Measurements from ENCODE around the gene STK16. TPM values are rescaled to one million over a fixed set of nuclear protein-coding genes. Genes with fewer than 3 reads are reported as not detected.
A peak's percentile ranks its signal among the peaks of the same experiment; 100 is the strongest.

The STK16 gene
- total RNA-seq, 6 experiments from 2014 or later, result 25.1 to 30.7 (median 28.2) TPM

DNA sequence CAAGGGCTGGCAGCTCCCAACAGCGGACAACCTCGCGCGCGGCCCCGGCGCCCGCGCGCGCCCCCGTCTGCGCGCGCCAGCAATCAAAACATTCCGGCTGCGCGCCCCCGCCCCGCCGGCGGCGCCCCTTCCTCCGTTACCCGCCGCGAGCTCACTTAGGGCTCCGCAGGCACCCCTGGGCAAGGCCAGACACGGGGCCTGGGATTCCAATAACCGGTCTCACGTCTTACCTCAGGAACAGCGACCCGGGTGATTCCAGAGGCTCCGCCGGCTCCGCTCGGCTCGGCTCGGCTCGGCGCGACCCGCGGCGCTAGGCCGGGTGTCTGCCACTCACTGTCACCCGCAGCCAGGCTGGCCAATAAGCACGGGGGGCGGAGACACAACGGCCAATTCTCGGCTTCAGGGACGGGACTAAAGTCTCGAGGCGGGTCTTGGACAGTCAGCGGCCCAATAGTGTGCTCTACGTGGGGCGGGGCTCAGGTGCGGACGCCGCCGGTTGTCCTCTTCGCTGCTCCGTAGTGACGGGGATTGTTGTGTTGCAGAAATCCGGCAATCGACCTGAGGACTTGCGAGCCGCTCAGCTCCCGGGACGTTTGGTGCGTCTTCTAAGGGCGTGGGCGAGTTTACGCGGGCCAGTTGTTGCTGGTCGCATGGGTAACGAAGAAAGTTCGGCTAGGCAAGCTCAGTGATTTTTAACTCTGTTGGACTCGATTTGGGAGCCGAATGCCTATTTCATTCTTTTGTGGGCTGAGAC, 15.8 kb upstream of the STK16 start, which contains the start of the genes ANKZF1 and ATG9A:
Gene ANKZF1, plus strand, starts transcription at position 502 of the 754 bp plus-strand sequence. CDS start 452 bp downstream, outside the sequence.
Gene ATG9A, minus strand, starts transcription at position 332 of the 754 bp plus-strand sequence. CDS start 1,612 bp downstream, outside the sequence.
- DNase-seq, result peak; percentile 99
- TF ChIP-seq, protein P1, sequence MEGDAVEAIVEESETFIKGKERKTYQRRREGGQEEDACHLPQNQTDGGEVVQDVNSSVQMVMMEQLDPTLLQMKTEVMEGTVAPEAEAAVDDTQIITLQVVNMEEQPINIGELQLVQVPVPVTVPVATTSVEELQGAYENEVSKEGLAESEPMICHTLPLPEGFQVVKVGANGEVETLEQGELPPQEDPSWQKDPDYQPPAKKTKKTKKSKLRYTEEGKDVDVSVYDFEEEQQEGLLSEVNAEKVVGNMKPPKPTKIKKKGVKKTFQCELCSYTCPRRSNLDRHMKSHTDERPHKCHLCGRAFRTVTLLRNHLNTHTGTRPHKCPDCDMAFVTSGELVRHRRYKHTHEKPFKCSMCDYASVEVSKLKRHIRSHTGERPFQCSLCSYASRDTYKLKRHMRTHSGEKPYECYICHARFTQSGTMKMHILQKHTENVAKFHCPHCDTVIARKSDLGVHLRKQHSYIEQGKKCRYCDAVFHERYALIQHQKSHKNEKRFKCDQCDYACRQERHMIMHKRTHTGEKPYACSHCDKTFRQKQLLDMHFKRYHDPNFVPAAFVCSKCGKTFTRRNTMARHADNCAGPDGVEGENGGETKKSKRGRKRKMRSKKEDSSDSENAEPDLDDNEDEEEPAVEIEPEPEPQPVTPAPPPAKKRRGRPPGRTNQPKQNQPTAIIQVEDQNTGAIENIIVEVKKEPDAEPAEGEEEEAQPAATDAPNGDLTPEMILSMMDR (IDR thresholded peaks at IDR 0.05), result no peak
- H3K36me3 Mint-ChIP-seq (ENCODE audit: low read depth), result peaks cover 6% of the 10 kb centered on the region
- peaks cover 25% of the 10 kb centered on the region for H3K4me1 Mint-ChIP-seq (ENCODE audit: low read depth)
- no peaks in the 10 kb centered on the region for H3K27me3 Mint-ChIP-seq (ENCODE audit: insufficient read depth)
- H3K27ac Mint-ChIP-seq, result peak within 1 kb of the TSS; percentile 90
- no peaks in the 10 kb centered on the region for H3K9me3 Mint-ChIP-seq
- H3K4me3 Mint-ChIP-seq, result peak within 1 kb of the TSS; percentile 96

GRCh38 chr2:219230059-219230540, 15.2 kb upstream of the STK16 start:
- DNase-seq, result no peak
- H3K4me3 Mint-ChIP-seq, result peak overlapping the region; percentile 96
- H3K9me3 Mint-ChIP-seq, result no peaks in the 10 kb centered on the region
- TF ChIP-seq, protein P1 (IDR thresholded peaks at IDR 0.05), result no peak
- H3K27me3 Mint-ChIP-seq (ENCODE audit: insufficient read depth), result no peaks in the 10 kb centered on the region
- peaks cover 25% of the 10 kb centered on the region for H3K4me1 Mint-ChIP-seq (ENCODE audit: low read depth)
- peak overlapping the region; percentile 90 for H3K27ac Mint-ChIP-seq
- H3K36me3 Mint-ChIP-seq (ENCODE audit: low read depth), result peaks cover 9% of the 10 kb centered on the region

- no peak overlapping the region for H3K4me3 Mint-ChIP-seq
- no peaks in the 10 kb centered on the region for H3K9me3 Mint-ChIP-seq
- TF ChIP-seq, protein P1 (IDR thresholded peaks at IDR 0.05), result no peak
- H3K36me3 Mint-ChIP-seq (ENCODE audit: low read depth), result peaks cover 10% of the 10 kb centered on the region
- no peaks in the 10 kb centered on the region for H3K27me3 Mint-ChIP-seq (ENCODE audit: insufficient read depth)
- no peak for DNase-seq
- H3K27ac Mint-ChIP-seq, result no peak overlapping the region
- H3K4me1 Mint-ChIP-seq (ENCODE audit: low read depth), result peaks cover 9% of the 10 kb centered on the region
Measured at GRCh38 chr2:219234331-219234730, 10.9 kb upstream of the STK16 start.

- no peak overlapping the region for H3K27ac Mint-ChIP-seq
- DNase-seq, result no peak
- H3K4me3 Mint-ChIP-seq, result no peak overlapping the region
- H3K4me1 Mint-ChIP-seq (ENCODE audit: low read depth), result peaks cover 11% of the 10 kb centered on the region
- TF ChIP-seq, protein P1 (IDR thresholded peaks at IDR 0.05), result no peak
- H3K27me3 Mint-ChIP-seq (ENCODE audit: insufficient read depth), result no peaks in the 10 kb centered on the region
- H3K36me3 Mint-ChIP-seq (ENCODE audit: low read depth), result no peaks in the 10 kb centered on the region; the same call in 1 of the 2 replicates
- H3K9me3 Mint-ChIP-seq, result no peaks in the 10 kb centered on the region
Measured at GRCh38 chr2:219243291-219243761, 2.0 kb upstream of the STK16 start.

GRCh38 chr2:219244789-219245147, 511 bp upstream of the STK16 start:
- TF ChIP-seq, protein P1 (IDR thresholded peaks at IDR 0.05), result no peak
- H3K27ac Mint-ChIP-seq, result peak overlapping the region; percentile 97
- no peak for DNase-seq
- H3K4me1 Mint-ChIP-seq (ENCODE audit: low read depth), result peaks cover 26% of the 10 kb centered on the region
- H3K9me3 Mint-ChIP-seq, result no peaks in the 10 kb centered on the region
- peaks cover under 1% of the 10 kb centered on the region; the same call in 1 of the 2 replicates for H3K36me3 Mint-ChIP-seq (ENCODE audit: low read depth)
- H3K4me3 Mint-ChIP-seq, result peak overlapping the region; percentile 97
- peaks cover 3% of the 10 kb centered on the region; the same call in 1 of the 2 replicates for H3K27me3 Mint-ChIP-seq (ENCODE audit: insufficient read depth)

Measured in HFFc6 (cell line).